ENCODE measurements around the gene TRIM31. TPM values are rescaled to one million over a fixed set of nuclear protein-coding genes. Genes with fewer than 3 reads are reported as not detected.

The TRIM31 gene
- total and polyA plus RNA-seq, 2 experiments from 2014 or later, result not detected

DNA sequence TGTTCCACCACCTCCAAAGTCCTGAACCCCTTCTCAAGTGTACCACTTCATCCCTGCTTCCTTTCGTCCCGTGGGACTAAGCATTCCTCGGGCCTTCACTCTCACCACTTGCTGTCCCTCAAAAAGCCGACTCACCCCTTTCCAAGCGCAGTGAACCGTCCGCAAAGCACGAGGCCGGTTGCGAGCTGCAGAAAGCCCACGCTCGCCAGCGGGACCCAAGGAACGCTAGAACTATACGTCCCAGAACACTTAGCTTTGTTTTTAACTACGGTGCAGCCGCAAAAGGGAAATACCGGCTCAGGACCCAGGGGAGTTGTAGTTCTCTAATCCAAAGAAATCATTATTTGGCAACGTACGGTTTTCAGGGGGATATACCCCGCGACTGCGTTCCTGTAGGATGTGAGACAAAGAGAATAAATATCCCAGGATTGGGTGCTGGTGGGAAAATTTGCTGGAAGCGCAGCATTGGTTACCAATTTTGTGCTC is 52.2 kb downstream of the TRIM31 start:
- H3K36me3 ChIP-seq (ENCODE audit: low read depth), result peaks cover 10% of the 10 kb centered on the region
- H3K4me2 ChIP-seq (ENCODE audit: unreplicated experiment), result peak overlapping the region; percentile 99
- DNase-seq, result peak; percentile 84
- in situ Hi-C loops (cut with MboI), result no loop called here
- H3K4me3 ChIP-seq, result peak overlapping the region; percentile 98
- WGBS, 2 experiments (ENCODE audit: low coverage in 1 of 2, low lambda C conversion rate in 2 of 2, missing lambda C conversion rate in 2 of 2), result 1 to 2% methylated on average over 24 of the region's 24 CpGs
- H3K79me2 ChIP-seq (ENCODE audit: insufficient read depth), result peaks cover 55% of the 10 kb centered on the region
- H3K4me1 ChIP-seq (ENCODE audit: insufficient read depth), result peaks cover 9% of the 10 kb centered on the region
- peak overlapping the region; percentile 100 for H2AFZ ChIP-seq
- H3F3A ChIP-seq (ENCODE audit: insufficient read depth), result peaks cover 12% of the 10 kb centered on the region
- TF ChIP-seq EZH2phosphoT487 (IDR thresholded peaks at IDR 0.05; ENCODE audit: insufficient read depth, low read depth) (no peak), EZH2 (IDR thresholded peaks at IDR 0.05; ENCODE audit: insufficient read depth, poor library complexity, severe bottlenecking) (no peak)
- no peaks in the 10 kb centered on the region for H4K20me1 ChIP-seq (ENCODE audit: insufficient read depth)
- no peaks in the 10 kb centered on the region for H3K9me3 ChIP-seq (ENCODE audit: low read depth)
- no peaks in the 10 kb centered on the region for H3K27me3 ChIP-seq (replicated peaks; ENCODE audit: insufficient read depth)
- H3K9me2 ChIP-seq (ENCODE audit: insufficient read depth), result no peaks in the 10 kb centered on the region
- H3K27ac ChIP-seq, result peak overlapping the region; percentile 94
- H3K9ac ChIP-seq, result peak overlapping the region; percentile 97

DNA sequence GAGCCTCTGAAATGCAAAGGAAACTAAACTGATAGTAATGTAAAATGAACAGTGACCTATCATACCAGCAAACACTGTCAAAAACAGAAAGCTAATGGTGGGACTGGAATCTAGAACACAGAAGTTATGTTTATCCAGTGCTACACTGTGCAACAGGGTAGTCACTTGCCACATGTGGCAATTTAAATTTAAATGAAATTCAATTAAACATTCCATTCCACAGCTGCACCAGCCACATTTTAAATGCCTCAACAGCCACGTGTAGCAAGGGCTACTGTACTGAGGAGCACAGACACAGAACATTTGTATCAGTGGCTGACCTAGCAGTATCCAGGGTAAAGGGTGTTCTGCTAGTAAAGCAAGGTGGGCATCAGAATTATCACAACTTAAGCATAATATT is 57.4 kb downstream of the TRIM31 start:
- Histone ChIP-seq H2AFZ (no peak overlapping the region), H3K9ac (no peak overlapping the region), H3K4me1 (ENCODE audit: insufficient read depth) (peaks cover 12% of the 10 kb centered on the region), H3K4me3 (no peak overlapping the region), H3K36me3 (ENCODE audit: low read depth) (no peaks in the 10 kb centered on the region), H3K27ac (no peak overlapping the region), H3K9me2 (ENCODE audit: insufficient read depth) (no peaks in the 10 kb centered on the region), H4K20me1 (ENCODE audit: insufficient read depth) (0 out of 2 replicates have a peak, but pooled peaks cover 4% of the 10 kb centered on the region), H3K27me3 (replicated peaks; ENCODE audit: insufficient read depth) (no peaks in the 10 kb centered on the region), H3K79me2 (ENCODE audit: insufficient read depth) (peaks cover 12% of the 10 kb centered on the region), H3F3A (ENCODE audit: insufficient read depth) (peaks cover 9% of the 10 kb centered on the region), H3K4me2 (ENCODE audit: unreplicated experiment) (no peak overlapping the region), H3K9me3 (ENCODE audit: low read depth) (no peaks in the 10 kb centered on the region)
- DNase-seq, result no peak
- WGBS, 2 experiments (ENCODE audit: low coverage in 1 of 2, low lambda C conversion rate in 2 of 2, missing lambda C conversion rate in 2 of 2), result 41 to 45% methylated on average over 1 of the region's 1 CpG
- no peak for TF ChIP-seq EZH2phosphoT487 (IDR thresholded peaks at IDR 0.05; ENCODE audit: insufficient read depth, low read depth)
- no peak for TF ChIP-seq EZH2 (IDR thresholded peaks at IDR 0.05; ENCODE audit: insufficient read depth, poor library complexity, severe bottlenecking)
- in situ Hi-C loops (cut with MboI), result no loop called here

DNA sequence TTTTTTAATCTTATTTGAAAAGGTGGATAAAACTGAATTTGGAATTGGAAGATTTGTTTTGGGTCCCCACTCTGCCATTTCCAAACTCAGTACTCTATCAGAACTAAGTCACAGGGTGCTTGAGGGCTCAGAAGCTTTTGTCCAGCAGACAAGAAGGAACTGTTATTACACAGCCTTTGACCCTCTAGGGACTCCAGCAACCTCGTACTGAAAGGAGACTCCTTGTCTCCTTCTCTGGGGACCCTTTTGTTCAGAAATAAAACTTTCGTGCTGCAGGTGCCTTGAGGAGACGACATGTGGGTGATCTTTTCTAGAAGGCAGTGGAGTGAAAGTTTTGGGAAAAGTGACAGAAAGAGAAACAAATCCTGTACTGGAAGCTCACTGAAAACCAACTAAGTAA is 59.2 kb downstream of the TRIM31 start:
- DNase-seq, result no peak
- H3K9me3 ChIP-seq (ENCODE audit: low read depth), result no peaks in the 10 kb centered on the region
- no peak overlapping the region for H3K9ac ChIP-seq
- H3K4me3 ChIP-seq, result no peak overlapping the region
- peaks cover 6% of the 10 kb centered on the region for H3K4me1 ChIP-seq (ENCODE audit: insufficient read depth)
- no peaks in the 10 kb centered on the region for H3K36me3 ChIP-seq (ENCODE audit: low read depth)
- H3K9me2 ChIP-seq (ENCODE audit: insufficient read depth), result no peaks in the 10 kb centered on the region
- TF ChIP-seq EZH2phosphoT487 (IDR thresholded peaks at IDR 0.05; ENCODE audit: insufficient read depth, low read depth), result no peak
- H3K27me3 ChIP-seq (replicated peaks; ENCODE audit: insufficient read depth), result no peaks in the 10 kb centered on the region
- H2AFZ ChIP-seq, result no peak overlapping the region
- 93 to 94% methylated on average over 3 of the region's 3 CpGs for WGBS, 2 experiments (ENCODE audit: low coverage in 1 of 2, low lambda C conversion rate in 2 of 2, missing lambda C conversion rate in 2 of 2)
- in situ Hi-C loops (cut with MboI), result no loop called here
- H3K79me2 ChIP-seq (ENCODE audit: insufficient read depth), result no peaks in the 10 kb centered on the region
- no peak overlapping the region for H3K4me2 ChIP-seq (ENCODE audit: unreplicated experiment)
- peaks cover 10% of the 10 kb centered on the region for H3F3A ChIP-seq (ENCODE audit: insufficient read depth)
- 0 out of 2 replicates have a peak, but pooled peaks cover 4% of the 10 kb centered on the region for H4K20me1 ChIP-seq (ENCODE audit: insufficient read depth)
- H3K27ac ChIP-seq, result no peak overlapping the region

Small RNA genes within 50 kb of the gene (small RNA-seq; reads per million reads assigned to genes)
- gene RF00554 (ENCODE audit: low read depth, low replicate concordance), result not detected
- gene RF02219 (ENCODE audit: low read depth, low replicate concordance), result not detected
- gene RF02220 (ENCODE audit: low read depth, low replicate concordance), result not detected

Other genes starting within 250 kb of the TRIM31 start
- gene HLA-A, start 170.6 kb downstream of the TRIM31 start, total RNA-seq (2014; rRNA removed; shearing (Covaris generic)), result 546 and 634 TPM in 2 replicates
- gene HLA-A, start 170.6 kb downstream of the TRIM31 start, polyA plus RNA-seq (2016; fragmentation: Nextera tagmentation; extraction: Ambion mirVana), result 508 and 529 TPM in 2 replicates
- 19.2 and 21.9 TPM in 2 replicates for gene POLR1H, start 51.8 kb downstream of the TRIM31 start, total RNA-seq (2014; rRNA removed; shearing (Covaris generic))
- gene POLR1H, start 51.8 kb downstream of the TRIM31 start, polyA plus RNA-seq (2016; fragmentation: Nextera tagmentation; extraction: Ambion mirVana), result 31.7 and 32.1 TPM in 2 replicates
- gene PPP1R11, start 45.9 kb downstream of the TRIM31 start, total RNA-seq (2014; rRNA removed; shearing (Covaris generic)), result 40.2 and 44.1 TPM in 2 replicates
- gene PPP1R11, start 45.9 kb downstream of the TRIM31 start, polyA plus RNA-seq (2016; fragmentation: Nextera tagmentation; extraction: Ambion mirVana), result 77.5 and 83.1 TPM in 2 replicates
- not detected in 2 replicates for gene RNF39, start 37.3 kb downstream of the TRIM31 start, total RNA-seq (2014; rRNA removed; shearing (Covaris generic))
- gene RNF39, start 37.3 kb downstream of the TRIM31 start, polyA plus RNA-seq (2016; fragmentation: Nextera tagmentation; extraction: Ambion mirVana), result 0.21 and 0.30 TPM in 2 replicates
- not detected in 2 replicates for gene TRIM40, start 23.1 kb upstream of the TRIM31 start, total RNA-seq (2014; rRNA removed; shearing (Covaris generic))
- gene TRIM40, start 23.1 kb upstream of the TRIM31 start, polyA plus RNA-seq (2016; fragmentation: Nextera tagmentation; extraction: Ambion mirVana), result not detected in 2 replicates
- gene TRIM10, start 48.1 kb upstream of the TRIM31 start, total RNA-seq (2014; rRNA removed; shearing (Covaris generic)), result 0.11 TPM in 1 of 2 replicates, not detected in the other
- gene TRIM10, start 48.1 kb upstream of the TRIM31 start, polyA plus RNA-seq (2016; fragmentation: Nextera tagmentation; extraction: Ambion mirVana), result not detected in 2 replicates
- not detected in 2 replicates for gene TRIM15, start 50.5 kb upstream of the TRIM31 start, total RNA-seq (2014; rRNA removed; shearing (Covaris generic))
- not detected in 2 replicates for gene TRIM15, start 50.5 kb upstream of the TRIM31 start, polyA plus RNA-seq (2016; fragmentation: Nextera tagmentation; extraction: Ambion mirVana)
- 25.0 and 30.7 TPM in 2 replicates for gene TRIM26, start 100.3 kb upstream of the TRIM31 start, total RNA-seq (2014; rRNA removed; shearing (Covaris generic))
- 22.9 and 24.7 TPM in 2 replicates for gene TRIM26, start 100.3 kb upstream of the TRIM31 start, polyA plus RNA-seq (2016; fragmentation: Nextera tagmentation; extraction: Ambion mirVana)
- 9.6 and 29.1 TPM in 2 replicates for gene TRIM39, start 213.8 kb upstream of the TRIM31 start, total RNA-seq (2014; rRNA removed; shearing (Covaris generic))
- 9.3 and 9.7 TPM in 2 replicates for gene TRIM39, start 213.8 kb upstream of the TRIM31 start, polyA plus RNA-seq (2016; fragmentation: Nextera tagmentation; extraction: Ambion mirVana)
- 40.2 and 45.8 TPM in 2 replicates for gene RPP21, start 232.1 kb upstream of the TRIM31 start, total RNA-seq (2014; rRNA removed; shearing (Covaris generic))
- 63.4 and 67.2 TPM in 2 replicates for gene RPP21, start 232.1 kb upstream of the TRIM31 start, polyA plus RNA-seq (2016; fragmentation: Nextera tagmentation; extraction: Ambion mirVana)

Data from GM23248 (cell line).